K562 (cell line): ENCODE measurements around the gene FAM107B. TPM values are rescaled to one million over a fixed set of nuclear protein-coding genes. Genes with fewer than 3 reads are reported as not detected.

ENCODE experiments used
- ATAC-seq: fragments of 200-7000 bp; cut with Tn5 transposase; 3 replicates; pipeline ENCODE4 v1.9.1; 2020; ENCODE audit warnings: moderate library complexity
- BruUV-seq: library from RNA; stranded (reverse); fragments of 400-500 nt; replicated peaks from 2 replicates; lab custom pipeline; 2021; lab: Mats Ljungman, UMichigan
- CTCF ChIA-PET: fragments of 300-600 bp; formaldehyde crosslinking; extraction: SDS; loops from one replicate; lab custom pipeline; 2021; ENCODE audit warnings: low intra/inter-chr PET ratio; lab: Yijun Ruan, JAX
- POLR2A ChIA-PET: fragments of 300-600, 350-650 bp; sonication (Branson Sonifier 250); formaldehyde crosslinking; extraction: SDS; loops from one replicate; lab custom pipeline; 2021; ENCODE audit warnings: antibody characterized with exemption, inconsistent platforms; lab: Yijun Ruan, JAX
- DNase-seq, 4 experiments: peaks; one replicate each; pipeline versions ENCODE4 v3.0.0 to v3.0.0-alpha.2; 2011 to 2018; ENCODE audit warnings: low spot score in 3 of 4, mixed read lengths in 3 of 4; ENCODE audit errors: extremely low read depth in 1 of 4
- FAIRE-seq: peaks from 2 replicates; lab custom pipeline; 2011; peaks lifted over from hg19 to GRCh38; lab: Jason Lieb, UNC
- H2AFZ ChIP-seq: 2 replicates; pipeline ENCODE4 v1.6.0; 2011; ENCODE audit warnings: low read depth, low read length, control low read depth, inconsistent platforms
- H3K27ac ChIP-seq: fragments of 200-600 bp; 3 replicates; pipeline ENCODE4 v1.8.0; 2011; ENCODE audit warnings: low read depth, mild to moderate bottlenecking, control low read depth, inconsistent platforms, low read length, moderate library complexity, mixed read lengths; ENCODE audit errors: extremely low read depth
- H3K27me3 ChIP-seq, 2 experiments: fragments of 300-600 bp in 1 of 2; 2 replicates in 1 of 2; 3 replicates in 1 of 2; pipeline versions ENCODE4 v1.6.0 to v1.8.0; 2011; ENCODE audit warnings: inconsistent platforms in 2 of 2, low read length in 2 of 2, mild to moderate bottlenecking in 1 of 2, mixed read lengths in 1 of 2, moderate library complexity in 1 of 2; ENCODE audit not compliant: control insufficient read depth in 2 of 2, insufficient read depth in 2 of 2
- H3K36me3 ChIP-seq: fragments of 300-600 bp; 3 replicates; pipeline ENCODE4 v1.8.0; 2011; ENCODE audit warnings: mild to moderate bottlenecking, low read length, inconsistent platforms; ENCODE audit not compliant: control insufficient read depth, insufficient read depth
- H3K4me1 ChIP-seq, 2 experiments: fragments of 200-600 bp in 1 of 2; replicated peaks in 1 of 2; 2 replicates in 1 of 2; 3 replicates in 1 of 2; pipeline versions ENCODE4 v1.5.1 to v1.8.0; 2011; ENCODE audit warnings: inconsistent platforms in 2 of 2, low read length in 2 of 2, mild to moderate bottlenecking in 1 of 2, mixed read lengths in 1 of 2, moderate library complexity in 1 of 2; ENCODE audit not compliant: control insufficient read depth in 2 of 2, insufficient read depth in 2 of 2
- H3K4me2 ChIP-seq: 2 replicates; pipeline ENCODE4 v1.6.1; 2011; ENCODE audit warnings: low read length, control low read depth, inconsistent platforms, mixed read lengths; ENCODE audit not compliant: insufficient read depth
- H3K4me3 ChIP-seq: fragments of 200-600 bp; sonication (generic), shearing (Covaris generic); 2 replicates; pipeline ENCODE4 v1.5.1; 2016; ENCODE audit warnings: control low read depth, inconsistent platforms
- H3K79me2 ChIP-seq: fragments of 200-600 bp; 3 replicates; pipeline ENCODE4 v1.8.0; 2011; ENCODE audit warnings: low read length, inconsistent platforms; ENCODE audit not compliant: control insufficient read depth, insufficient read depth
- H3K9ac ChIP-seq, 2 experiments: 2 replicates each; pipeline versions ENCODE4 v1.6.0 to v1.6.1; 2011; ENCODE audit warnings: low read depth in 2 of 2, low read length in 2 of 2, control low read depth in 1 of 2, inconsistent platforms in 1 of 2, mild to moderate bottlenecking in 1 of 2, mixed read lengths in 1 of 2; ENCODE audit not compliant: insufficient read depth in 1 of 2
- H3K9me1 ChIP-seq: one replicate; pipeline ENCODE4 v1.6.0; 2011; ENCODE audit warnings: inconsistent platforms, mild to moderate bottlenecking, low read length, moderate library complexity; ENCODE audit not compliant: control insufficient read depth, insufficient read depth
- H3K9me3 ChIP-seq: replicated peaks from 2 replicates; pipeline ENCODE4 v1.5.1; 2011; ENCODE audit warnings: low read depth, low read length, inconsistent platforms; ENCODE audit not compliant: control insufficient read depth, insufficient read depth
- H4K20me1 ChIP-seq: replicated peaks from 2 replicates; pipeline ENCODE4 v1.6.1; 2011; ENCODE audit warnings: low read length, inconsistent platforms, mixed read lengths; ENCODE audit not compliant: control insufficient read depth, insufficient read depth
- AFF4 ChIP-seq: sonication (generic); formaldehyde crosslinking; IDR thresholded peaks from 2 replicates; pipeline ENCODE4 v1.8.0; 2023; ENCODE audit warnings: mild to moderate bottlenecking, missing genetic modification reagents
- ATF1 ChIP-seq, 2 experiments: fragments of 450-650 bp in 1 of 2; IDR thresholded peaks; 2 replicates each; pipeline ENCODE4 v1.6.1; 2016; ENCODE audit warnings: missing compliant biosample characterization in 1 of 2, missing genetic modification characterization in 1 of 2
- CBX1 ChIP-seq: sonication (generic); IDR thresholded peaks from 2 replicates; pipeline ENCODE4 v1.6.1; 2016; ENCODE audit warnings: antibody characterized with exemption, low read depth, mild to moderate bottlenecking
- CUX1 ChIP-seq: fragments of 200-800 bp; sonication (Bioruptor generic); IDR thresholded peaks from 2 replicates; pipeline ENCODE4 v1.6.1; 2016; ENCODE audit warnings: missing genetic modification characterization, missing compliant biosample characterization
- DDX20 ChIP-seq: fragments of 450-650 bp; IDR thresholded peaks from 2 replicates; pipeline ENCODE4 v1.6.1; 2016; ENCODE audit warnings: missing genetic modification characterization, low read depth, mild to moderate bottlenecking, missing compliant biosample characterization, moderate library complexity
- EP300 ChIP-seq: IDR thresholded peaks from 2 replicates; pipeline ENCODE4 v1.6.1; 2012; ENCODE audit warnings: low read length, improper control_type of control experiment
- GTF2A2 ChIP-seq: IDR thresholded peaks from 2 replicates; pipeline ENCODE4 v1.6.1; 2016; ENCODE audit warnings: mild to moderate bottlenecking, missing genetic modification characterization, missing compliant biosample characterization
- POLR2G ChIP-seq: fragments of 200-400 bp; formaldehyde crosslinking; IDR thresholded peaks from 2 replicates; pipeline ENCODE4 v1.6.1; 2017; ENCODE audit warnings: low read depth, mild to moderate bottlenecking, antibody characterized with exemption, low read length, moderate library complexity
- TEAD1 ChIP-seq, 2 experiments: fragments of 450-650 bp in 1 of 2; sonication (generic) in 1 of 2; formaldehyde crosslinking; IDR thresholded peaks; 2 replicates each; pipeline versions ENCODE4 v1.4.0 to v1.8.0; 2020 to 2022; ENCODE audit warnings: mild to moderate bottlenecking in 2 of 2, missing genetic modification reagents in 1 of 2
- ZBTB1 ChIP-seq: sonication (generic); formaldehyde crosslinking; IDR thresholded peaks from 2 replicates; pipeline ENCODE4 v1.8.1; 2023; ENCODE audit warnings: missing genetic modification reagents, low read depth, mild to moderate bottlenecking, borderline replicate concordance
- ZNF274 ChIP-seq: IDR thresholded peaks from 2 replicates; pipeline ENCODE4 v1.6.1; 2011; ENCODE audit warnings: low read depth, mild to moderate bottlenecking, low read length, moderate library complexity, borderline replicate concordance
- whole genome bisulfite sequencing: fragments of 100-300 bp; shearing (Covaris generic); methylation state at CpG from one replicate; pipeline ENCODE4 v1.1.6; 2016; ENCODE audit warnings: low coverage, mixed read lengths; ENCODE audit not compliant: insufficient coverage; ENCODE audit errors: missing lambda C conversion rate; 5-methylcytosine and 5-hydroxymethylcytosine counted together
- in situ Hi-C: fragments of 300-500 bp; cut with MboI; formaldehyde crosslinking; loops from 4 replicates; pipeline ENCODE4 v1.15.0; 2018; ENCODE audit warnings: inconsistent platforms, mixed read lengths
- intact Hi-C: fragments of 100-400 bp; cut with micrococcal nuclease; formaldehyde crosslinking; loops from 2 replicates; pipeline ENCODE4 v1.14.2; 2022
- polyA plus RNA-seq, 8 experiments: library from polyadenylated mRNA; depleted of rRNA in 4 of 8; stranded (reverse) in 5 of 8; unstranded in 3 of 8; fragments of >200 nt; fragmentation: Nextera tagmentation in 2 of 8; fragmentation: Illumina TruSeq in 1 of 8; extraction: Ambion mirVana in 2 of 8; extraction: Trizol in 1 of 8; gene quantifications; 2 replicates each; pipeline versions ENCODE4 v1.2.1 to v1.2.3, GENCODE V29; 2011 to 2014; ENCODE audit warnings: inconsistent platforms in 1 of 8, missing spikeins in 1 of 8
- total RNA-seq, 7 experiments: library from RNA; depleted of rRNA in 6 of 7; stranded (reverse); fragments of >200 nt in 6 of 7; fragmentation: Illumina TruSeq in 2 of 7; extraction: Trizol in 2 of 7; gene quantifications; 2 replicates each; pipeline versions ENCODE4 v1.2.1 to v1.2.3, GENCODE V29; 2011 to 2021; ENCODE audit warnings: low replicate concordance in 1 of 7

FAM107B gene
- total and polyA plus RNA-seq, 9 of the 15 experiments (the other 6 are each of a cell fraction or from before 2014, with no cell fraction given), result 0.40 to 2.8 (median 1.4) TPM

- TF ChIP-seq AFF4 (CRISPR knock-in tag), result no peak
Measured at GRCh38 chr10:14698111-14698828, 76.4 kb downstream of the FAM107B start (continued).

GRCh38 chr10:14697281-14697680 is 77.4 kb downstream of the FAM107B start:
- H3K9me3 ChIP-seq, result no peaks in the 10 kb centered on the region
- no peaks in the 10 kb centered on the region for H3K9me1 ChIP-seq
- H4K20me1 ChIP-seq, result no peaks in the 10 kb centered on the region
- H3K9ac ChIP-seq, result no peak overlapping the region
- no peak overlapping the region for H3K27ac ChIP-seq
- no peak overlapping the region for H3K4me2 ChIP-seq
- H3K27me3 ChIP-seq, result peaks cover 15 to 26% of the 10 kb centered on the region in 2 experiments; a peak in 4 of 5 replicates
- no peak overlapping the region for H2AFZ ChIP-seq
- no peaks in the 10 kb centered on the region for H3K36me3 ChIP-seq
- 3% methylated on average over 5 of the region's 5 CpGs for WGBS
- ChIA-PET POLR2A (interaction anchor here (0.7 kb wide), 1 partner anchor 20 kb away, joined by 3 read pairs; no protein-coding TSS in a partner anchor), CTCF (no interaction called here)
- H3K4me1 ChIP-seq, result no peaks in the 10 kb centered on the region
- intact Hi-C loops, result no loop called here
- ATAC-seq (no peak), DNase-seq (no peak), FAIRE-seq (no peak)
- in situ Hi-C loops, result no loop called here
- no peak overlapping the region for H3K4me3 ChIP-seq
- no TSS peak for BruUV-seq
- no peaks in the 10 kb centered on the region for H3K79me2 ChIP-seq
- TF ChIP-seq DDX20 (tag) (no peak), ZBTB1 (CRISPR knock-in tag) (no peak), ZNF274 (no peak), GTF2A2 (tag) (no peak), CUX1 (no peak), POLR2G (no peak), CBX1 (no peak), ATF1 (CRISPR knock-in tag; IDR thresholded peaks at IDR 0.05) (no peak), ATF1 (tag; IDR thresholded peaks at IDR 0.05) (no peak), TEAD1 (CRISPR knock-in tag; IDR thresholded peaks at IDR 0.05) (no peak), EP300 (no peak)
